NB4 (cell line): Measurements from ENCODE around the gene RNF17.

Source experiments
- DNase-seq: peaks from one replicate; pipeline ENCODE4 v3.0.0; 2010; ENCODE audit warnings: low read depth
- H3K4me3 ChIP-seq: one replicate; pipeline ENCODE4 v1.5.1; 2011; ENCODE audit warnings: mild to moderate bottlenecking, low read depth, low read length, moderate library complexity
- CTCF ChIP-seq: IDR thresholded peaks from one replicate; pipeline ENCODE4 v1.5.1; 2012; ENCODE audit warnings: low read depth, low read length
- MYC ChIP-seq: IDR thresholded peaks from 2 replicates; pipeline ENCODE4 v1.6.1; 2011; ENCODE audit warnings: low read depth, low read length
- POLR2A ChIP-seq: IDR thresholded peaks from 2 replicates; pipeline ENCODE4 v1.6.1; 2011; ENCODE audit warnings: mild to moderate bottlenecking; ENCODE audit not compliant: insufficient read length; ENCODE audit errors: extremely low read depth
- TF ChIP-seq, protein P1 (sequence below): IDR thresholded peaks from 2 replicates; pipeline ENCODE4 v1.6.1; 2011; ENCODE audit warnings: low read depth, low read length

Gene RNF17

DNA sequence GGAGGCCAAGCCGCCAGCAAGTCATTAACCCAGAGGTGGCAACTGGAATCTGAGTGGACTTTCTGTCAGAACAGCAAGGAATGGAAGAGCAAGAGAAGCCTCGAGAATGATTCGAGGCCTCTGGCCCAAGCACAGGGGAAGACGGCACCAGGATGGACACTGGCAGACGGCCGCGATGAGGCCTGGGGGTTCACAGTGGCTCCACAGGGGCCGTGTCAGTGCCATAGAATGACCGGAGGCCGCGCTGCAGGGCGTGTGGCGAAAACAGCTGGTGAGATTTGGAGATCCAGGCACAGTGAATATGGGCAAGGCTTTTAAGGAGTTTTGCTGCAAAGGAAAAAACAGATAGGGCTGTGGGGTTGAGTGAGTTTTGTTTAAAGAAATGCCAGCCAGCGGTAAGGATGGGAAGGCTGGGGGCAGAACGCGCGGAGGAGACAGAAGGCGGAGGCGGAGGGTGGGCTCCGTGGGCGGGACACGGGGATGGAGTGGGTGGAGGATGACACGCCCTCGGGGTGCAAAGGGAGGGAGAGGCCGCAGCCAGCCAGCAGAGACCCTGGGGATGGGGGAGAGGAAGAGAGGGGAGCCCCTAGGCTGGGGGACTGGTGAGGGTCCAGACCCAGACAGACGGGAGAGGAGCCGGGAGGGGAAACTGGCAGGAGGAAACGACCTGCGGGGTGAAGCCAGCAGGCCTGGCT lies 130.5 kb downstream of the RNF17 start:
- no peak for TF ChIP-seq CTCF
- TF ChIP-seq, protein P1, sequence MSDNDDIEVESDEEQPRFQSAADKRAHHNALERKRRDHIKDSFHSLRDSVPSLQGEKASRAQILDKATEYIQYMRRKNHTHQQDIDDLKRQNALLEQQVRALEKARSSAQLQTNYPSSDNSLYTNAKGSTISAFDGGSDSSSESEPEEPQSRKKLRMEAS = no peak
- TF ChIP-seq MYC = no peak
- TF ChIP-seq POLR2A = no peak
- H3K4me3 ChIP-seq = no peak overlapping the region
- no peak for DNase-seq

DNA sequence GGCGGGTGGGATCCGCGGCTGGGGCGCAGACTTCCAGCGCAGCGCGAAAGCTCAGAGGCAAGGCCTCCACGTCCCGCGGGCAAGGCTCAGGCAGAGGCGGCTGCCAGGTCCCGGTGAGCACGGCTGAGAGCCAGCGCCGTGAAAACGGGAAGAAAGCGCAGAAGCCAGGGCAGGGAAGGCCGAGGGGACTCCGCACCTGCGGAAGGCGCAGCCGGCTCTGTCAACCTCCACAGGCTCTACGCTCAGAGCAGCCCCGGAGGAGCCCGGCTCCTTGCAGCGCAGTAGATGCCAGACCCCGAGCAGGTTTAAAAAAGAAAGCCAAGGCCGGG lies 131.0 kb downstream of the RNF17 start:
- TF ChIP-seq POLR2A = no peak
- no peak for TF ChIP-seq CTCF
- TF ChIP-seq, protein P1 = no peak
- no peak for TF ChIP-seq MYC
- no peak for DNase-seq
- H3K4me3 ChIP-seq = no peak overlapping the region

DNA sequence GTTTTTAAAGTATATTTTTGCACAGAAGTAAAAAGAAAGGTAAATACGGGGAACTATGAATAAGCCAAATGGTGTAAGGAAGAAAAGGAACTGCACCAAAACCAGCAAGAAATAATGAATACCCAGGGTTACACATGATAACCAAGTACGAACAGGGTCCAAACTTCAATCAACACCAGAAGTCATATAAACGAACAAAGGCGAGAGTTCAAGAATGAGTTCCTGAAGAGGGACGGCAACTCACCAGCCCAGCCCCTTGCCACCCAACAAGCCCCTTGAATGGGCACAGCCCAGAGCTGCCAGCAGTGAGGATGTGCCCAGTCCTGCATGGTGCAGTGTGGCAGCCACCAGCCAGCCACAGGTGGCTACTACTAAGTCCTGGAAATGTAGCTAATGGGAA lies 132.1 kb downstream of the RNF17 start:
- TF ChIP-seq, protein P1 = no peak
- TF ChIP-seq POLR2A = no peak
- no peak for TF ChIP-seq MYC
- no peak for TF ChIP-seq CTCF
- H3K4me3 ChIP-seq = no peak overlapping the region
- no peak for DNase-seq

DNA sequence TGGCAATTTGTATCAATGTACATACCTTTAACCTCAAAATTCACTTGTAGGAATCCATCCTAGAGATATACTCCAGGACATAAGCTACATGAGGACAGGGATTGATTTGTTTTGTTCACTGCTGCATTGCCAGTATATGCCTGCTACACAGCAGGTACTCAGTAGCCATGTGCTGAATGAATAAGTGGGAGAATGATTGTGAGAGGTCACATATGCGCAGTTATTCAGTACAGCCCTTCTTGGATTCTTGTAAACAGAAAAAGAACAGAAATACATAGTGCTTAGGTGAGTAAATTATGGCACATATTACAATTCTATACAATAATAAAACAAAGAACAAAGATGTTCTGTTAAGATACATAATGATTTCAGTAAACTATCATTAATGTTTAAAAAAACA lies 133.3 kb downstream of the RNF17 start:
- no peak for DNase-seq
- TF ChIP-seq POLR2A (no peak), CTCF (no peak), MYC (no peak)
- TF ChIP-seq, protein P1 = no peak
- H3K4me3 ChIP-seq = no peak overlapping the region

DNA sequence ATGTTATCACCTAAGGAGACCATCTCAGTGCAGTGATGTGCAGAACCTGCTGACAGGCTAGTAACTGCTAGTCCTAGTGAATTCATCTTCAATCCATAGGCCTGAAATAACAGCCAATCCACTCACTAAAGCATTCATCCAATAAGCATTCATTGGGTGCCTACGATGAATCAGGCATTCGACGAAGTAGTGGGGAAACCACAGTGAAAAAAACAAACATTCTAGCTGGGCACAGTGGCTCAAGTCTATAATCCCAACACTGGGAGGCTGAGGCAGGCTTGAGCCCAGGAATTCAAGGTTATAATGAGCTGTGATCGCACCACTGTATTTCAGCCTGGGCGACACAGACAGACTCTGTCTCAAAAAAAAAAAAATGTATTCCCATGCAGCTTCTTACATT lies 135.6 kb downstream of the RNF17 start:
- no peak overlapping the region for H3K4me3 ChIP-seq
- TF ChIP-seq MYC = no peak
- TF ChIP-seq CTCF = no peak
- TF ChIP-seq POLR2A = no peak
- TF ChIP-seq, protein P1 = no peak
- no peak for DNase-seq

GRCh38 chr13:24900507-24900906 lies 136.5 kb downstream of the RNF17 start:
- DNase-seq = no peak
- H3K4me3 ChIP-seq = no peak overlapping the region
- TF ChIP-seq, protein P1 = no peak
- TF ChIP-seq CTCF = no peak
- TF ChIP-seq POLR2A = no peak
- TF ChIP-seq MYC = no peak
